Epithelial cell of prostate (primary cell): ENCODE results near the gene HSPBAP1.
"Not testable (repeated sequence)": the region's sequence is repeated elsewhere in the genome, so short reads cannot be mapped to it uniquely, and the experiment has no call there.

Experiments used
- DNase-seq: peaks from one replicate; pipeline ENCODE4 v3.0.0-alpha.2; 2011; ENCODE audit warnings: low read depth, low spot score
- H3K27ac ChIP-seq: fragments of 450-650 bp; 2 replicates; pipeline ENCODE4 v1.5.1; 2017; ENCODE audit warnings: mild to moderate bottlenecking

The HSPBAP1 gene

GRCh38 chr3:122787872-122788271 is 5.8 kb downstream of the HSPBAP1 start:
- DNase-seq = no peak
- H3K27ac ChIP-seq = no peak overlapping the region

GRCh38 chr3:122786066-122786465 is 7.6 kb downstream of the HSPBAP1 start:
- DNase-seq = no peak
- H3K27ac ChIP-seq = peak overlapping the region; percentile 53

GRCh38 chr3:122785231-122785630 is 8.4 kb downstream of the HSPBAP1 start:
- DNase-seq = no peak
- H3K27ac ChIP-seq = peak overlapping the region; percentile 53

GRCh38 chr3:122784436-122784835 is 9.2 kb downstream of the HSPBAP1 start:
- DNase-seq = peak; percentile 55
- H3K27ac ChIP-seq = peak overlapping the region; percentile 53

- no peak overlapping the region for H3K27ac ChIP-seq
- no peak for DNase-seq
These were observed 10.8 kb downstream of the HSPBAP1 start for GRCh38 chr3:122782804-122783203.

- no peak overlapping the region for H3K27ac ChIP-seq
- no peak for DNase-seq
These were observed 16.1 kb downstream of the HSPBAP1 start for GRCh38 chr3:122777563-122777962.

GRCh38 chr3:122776675-122777468 is 16.8 kb downstream of the HSPBAP1 start:
- DNase-seq = no peak
- no peak overlapping the region for H3K27ac ChIP-seq

- DNase-seq = no peak
- H3K27ac ChIP-seq = peak overlapping the region; percentile 5
These were observed 19.1 kb downstream of the HSPBAP1 start for GRCh38 chr3:122774564-122774963.

- DNase-seq = no peak
- H3K27ac ChIP-seq = no peak overlapping the region
These were observed 19.6 kb downstream of the HSPBAP1 start for GRCh38 chr3:122773944-122774509.

GRCh38 chr3:122772827-122773226 is 20.8 kb downstream of the HSPBAP1 start:
- no peak overlapping the region for H3K27ac ChIP-seq
- no peak for DNase-seq

- no peak for DNase-seq
- H3K27ac ChIP-seq = no peak overlapping the region
These were observed 23.0 kb downstream of the HSPBAP1 start for GRCh38 chr3:122770521-122771202.

GRCh38 chr3:122767540-122768372 is 25.9 kb downstream of the HSPBAP1 start:
- no peak overlapping the region for H3K27ac ChIP-seq
- DNase-seq = no peak

GRCh38 chr3:122766430-122766829 is 27.2 kb downstream of the HSPBAP1 start:
- DNase-seq = no peak
- no peak overlapping the region for H3K27ac ChIP-seq

GRCh38 chr3:122760453-122761271 is 33.0 kb downstream of the HSPBAP1 start:
- H3K27ac ChIP-seq = no peak overlapping the region
- no peak for DNase-seq

- no peak overlapping the region for H3K27ac ChIP-seq
- no peak for DNase-seq
These were observed 34.6 kb downstream of the HSPBAP1 start for GRCh38 chr3:122758877-122759560.

GRCh38 chr3:122755491-122755890 is 38.1 kb downstream of the HSPBAP1 start:
- DNase-seq = no peak
- H3K27ac ChIP-seq = no peak overlapping the region

- H3K27ac ChIP-seq = no peak overlapping the region
- DNase-seq = peak; percentile 29
These were observed 38.7 kb downstream of the HSPBAP1 start for GRCh38 chr3:122754929-122755328.

GRCh38 chr3:122748347-122748746 is 45.3 kb downstream of the HSPBAP1 start:
- H3K27ac ChIP-seq = no peak overlapping the region
- DNase-seq = no peak

GRCh38 chr3:122747295-122747694 is 46.3 kb downstream of the HSPBAP1 start:
- DNase-seq, H3K27ac ChIP-seq: not testable (repeated sequence)
